Nephron progenitor cell (in vitro differentiated cells): ENCODE data around the gene ZSCAN18.

Source experiments
- DNase-seq: peaks from one replicate; pipeline ENCODE4 v3.0.0; 2021
- H3K27ac Mint-ChIP-seq: 2 replicates; pipeline ENCODE4 v1.8.0; 2021; ENCODE audit warnings: mild to moderate bottlenecking, moderate library complexity, mixed read lengths
- H3K27me3 Mint-ChIP-seq: 2 replicates; pipeline ENCODE4 v1.8.0; 2021; ENCODE audit warnings: mild to moderate bottlenecking, low read depth, mixed read lengths; ENCODE audit not compliant: poor library complexity
- H3K36me3 Mint-ChIP-seq: 2 replicates; pipeline ENCODE4 v1.8.0; 2021; ENCODE audit warnings: low read depth, mixed read lengths
- H3K4me1 Mint-ChIP-seq: 2 replicates; pipeline ENCODE4 v1.8.0; 2021; ENCODE audit warnings: mixed read lengths
- H3K4me3 Mint-ChIP-seq: 2 replicates; pipeline ENCODE4 v1.8.0; 2021; ENCODE audit warnings: mild to moderate bottlenecking, moderate library complexity, mixed read lengths
- H3K9me3 Mint-ChIP-seq: 2 replicates; pipeline ENCODE4 v1.8.0; 2021; ENCODE audit warnings: mild to moderate bottlenecking, moderate library complexity, mixed read lengths
- CTCF ChIP-seq: fragments of 200-600 bp; sonication (generic); IDR thresholded peaks from 2 replicates; pipeline ENCODE4 v1.5.0; 2021; ENCODE audit warnings: antibody characterized with exemption

The ZSCAN18 gene

GRCh38 chr19:58107778-58108545 lies 9.9 kb upstream of the ZSCAN18 start:
- Mint-ChIP-seq H3K36me3 (peaks cover 8% of the 10 kb centered on the region), H3K27me3 (peaks cover 8% of the 10 kb centered on the region), H3K27ac (no peak overlapping the region), H3K9me3 (peaks cover 90% of the 10 kb centered on the region), H3K4me1 (no peaks in the 10 kb centered on the region), H3K4me3 (no peak overlapping the region)
- no peak for DNase-seq
- TF ChIP-seq CTCF = no peak

GRCh38 chr19:58098682-58098998 lies 609 bp upstream of the ZSCAN18 start:
- H3K36me3 Mint-ChIP-seq = peaks cover 46% of the 10 kb centered on the region
- peak overlapping the region; percentile 92 for H3K4me3 Mint-ChIP-seq
- H3K9me3 Mint-ChIP-seq = peaks cover 84% of the 10 kb centered on the region
- peak overlapping the region; percentile 100 for H3K27ac Mint-ChIP-seq
- peaks cover 8% of the 10 kb centered on the region for H3K27me3 Mint-ChIP-seq
- peaks cover 8% of the 10 kb centered on the region for H3K4me1 Mint-ChIP-seq
- TF ChIP-seq CTCF = no peak
- no peak for DNase-seq

GRCh38 chr19:58097349-58097748 lies 682 bp downstream of the ZSCAN18 start:
- Mint-ChIP-seq H3K4me1 (peaks cover 8% of the 10 kb centered on the region), H3K27me3 (peaks cover 8% of the 10 kb centered on the region), H3K4me3 (peak overlapping the region; percentile 92), H3K27ac (peak overlapping the region; percentile 57), H3K9me3 (peaks cover 84% of the 10 kb centered on the region), H3K36me3 (peaks cover 54% of the 10 kb centered on the region)
- no peak for TF ChIP-seq CTCF
- no peak for DNase-seq

GRCh38 chr19:58096884-58097283 lies 1.1 kb downstream of the ZSCAN18 start:
- TF ChIP-seq CTCF = no peak
- H3K9me3 Mint-ChIP-seq = peaks cover 84% of the 10 kb centered on the region
- peaks cover 58% of the 10 kb centered on the region for H3K36me3 Mint-ChIP-seq
- no peak for DNase-seq
- H3K27ac Mint-ChIP-seq = peak overlapping the region; percentile 57
- H3K27me3 Mint-ChIP-seq = peaks cover 8% of the 10 kb centered on the region
- H3K4me3 Mint-ChIP-seq = peak overlapping the region; percentile 92
- peaks cover 8% of the 10 kb centered on the region for H3K4me1 Mint-ChIP-seq

GRCh38 chr19:58095328-58095727 lies 2.7 kb downstream of the ZSCAN18 start:
- Mint-ChIP-seq H3K36me3 (peaks cover 74% of the 10 kb centered on the region), H3K4me3 (no peak overlapping the region), H3K4me1 (peaks cover 8% of the 10 kb centered on the region), H3K9me3 (peaks cover 91% of the 10 kb centered on the region), H3K27me3 (peaks cover 4% of the 10 kb centered on the region), H3K27ac (no peak overlapping the region)
- no peak for TF ChIP-seq CTCF
- DNase-seq = no peak

- peaks cover under 1% of the 10 kb centered on the region for H3K4me1 Mint-ChIP-seq
These were observed 5.0 kb downstream of the ZSCAN18 start for GRCh38 chr19:58093071-58093470.

More at GRCh38 chr19:58093071-58093470, 5.0 kb downstream of the ZSCAN18 start:
- Mint-ChIP-seq H3K27ac (no peak overlapping the region), H3K9me3 (peaks cover 85% of the 10 kb centered on the region), H3K36me3 (peaks cover 86% of the 10 kb centered on the region), H3K27me3 (no peaks in the 10 kb centered on the region), H3K4me3 (no peak overlapping the region)
- TF ChIP-seq CTCF = no peak
- DNase-seq = no peak
